Adrenal gland (tissue), 5 donors: ENCODE results near the gene SLAMF7.

Source experiments
- POLR2A ChIP-seq, 2 donors: fragments of 450-650 bp; IDR thresholded peaks; one replicate each; pipeline ENCODE4 v1.6.1; 2017; ENCODE audit warnings: antibody characterized with exemption in 2 of 2, mild to moderate bottlenecking in 2 of 2, moderate library complexity in 1 of 2
- TF ChIP-seq, protein P1 (sequence below), 6 experiments: fragments of 450-650 bp in 4 of 6; fragments of 200-600 bp in 2 of 6; sonication (generic) in 1 of 6; IDR thresholded peaks; 1 replicate in 5 of 6; 2 replicates in 1 of 6; pipeline versions ENCODE4 v1.5.1 to v1.8.0; 2016 to 2021; ENCODE audit warnings: antibody characterized with exemption in 6 of 6, mild to moderate bottlenecking in 2 of 6, moderate library complexity in 1 of 6
- donor health status: DM: no; HTN: no; CAD: no.

DNA sequence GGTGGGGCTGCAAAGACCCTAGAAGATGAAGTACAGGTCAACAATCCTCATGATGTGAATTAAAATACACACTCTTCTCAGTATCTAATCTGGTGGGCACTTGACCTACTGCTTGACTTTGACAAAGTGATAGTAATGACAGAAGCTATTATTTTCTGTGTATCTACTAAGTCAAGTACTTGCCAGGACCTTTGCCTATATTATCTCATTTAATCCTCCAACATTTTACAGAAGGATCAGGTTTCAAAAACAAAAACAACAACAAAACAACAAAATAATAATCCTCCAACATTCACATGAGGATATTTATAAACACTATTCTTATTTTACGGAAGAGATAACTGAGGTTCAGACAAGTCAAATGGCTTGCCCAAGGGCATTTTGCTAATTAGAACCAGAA, 23.0 kb upstream of the SLAMF7 start:
- TF ChIP-seq, protein P1, sequence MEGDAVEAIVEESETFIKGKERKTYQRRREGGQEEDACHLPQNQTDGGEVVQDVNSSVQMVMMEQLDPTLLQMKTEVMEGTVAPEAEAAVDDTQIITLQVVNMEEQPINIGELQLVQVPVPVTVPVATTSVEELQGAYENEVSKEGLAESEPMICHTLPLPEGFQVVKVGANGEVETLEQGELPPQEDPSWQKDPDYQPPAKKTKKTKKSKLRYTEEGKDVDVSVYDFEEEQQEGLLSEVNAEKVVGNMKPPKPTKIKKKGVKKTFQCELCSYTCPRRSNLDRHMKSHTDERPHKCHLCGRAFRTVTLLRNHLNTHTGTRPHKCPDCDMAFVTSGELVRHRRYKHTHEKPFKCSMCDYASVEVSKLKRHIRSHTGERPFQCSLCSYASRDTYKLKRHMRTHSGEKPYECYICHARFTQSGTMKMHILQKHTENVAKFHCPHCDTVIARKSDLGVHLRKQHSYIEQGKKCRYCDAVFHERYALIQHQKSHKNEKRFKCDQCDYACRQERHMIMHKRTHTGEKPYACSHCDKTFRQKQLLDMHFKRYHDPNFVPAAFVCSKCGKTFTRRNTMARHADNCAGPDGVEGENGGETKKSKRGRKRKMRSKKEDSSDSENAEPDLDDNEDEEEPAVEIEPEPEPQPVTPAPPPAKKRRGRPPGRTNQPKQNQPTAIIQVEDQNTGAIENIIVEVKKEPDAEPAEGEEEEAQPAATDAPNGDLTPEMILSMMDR (IDR thresholded peaks at IDR 0.05): no peak
- TF ChIP-seq POLR2A (IDR thresholded peaks at IDR 0.05): no peak
